H9 (cell line): Measurements from ENCODE around the gene COL3A1. TPM values are rescaled to one million over a fixed set of nuclear protein-coding genes. Genes with fewer than 3 reads are reported as not detected.

Experiments used
- DNase-seq: peaks from one replicate; pipeline ENCODE4 v3.0.0-alpha.2; 2017
- H2AFZ ChIP-seq: one replicate; pipeline ENCODE4 v1.6.1; 2013; ENCODE audit warnings: mild to moderate bottlenecking, low read length, control low read depth, moderate library complexity
- H2AK5ac ChIP-seq: 2 replicates; pipeline ENCODE4 v1.6.1; 2013; ENCODE audit warnings: low read length, control low read depth, mixed read lengths; ENCODE audit not compliant: insufficient read length
- H2BK120ac ChIP-seq: one replicate; pipeline ENCODE4 v1.6.1; 2013; ENCODE audit warnings: low read depth, mild to moderate bottlenecking, low read length, control low read depth, inconsistent platforms; ENCODE audit not compliant: poor library complexity, severe bottlenecking
- H2BK12ac ChIP-seq: 2 replicates; pipeline ENCODE4 v1.6.1; 2013; ENCODE audit warnings: low read length, control low read depth, mixed read lengths, low read depth; ENCODE audit not compliant: insufficient read length
- H2BK15ac ChIP-seq: 2 replicates; pipeline ENCODE4 v1.6.1; 2013; ENCODE audit warnings: low read depth, low read length, control low read depth
- H2BK20ac ChIP-seq: one replicate; pipeline ENCODE4 v1.6.1; 2013; ENCODE audit warnings: low read depth, mild to moderate bottlenecking, low read length, control low read depth, inconsistent platforms; ENCODE audit not compliant: poor library complexity, severe bottlenecking
- H2BK5ac ChIP-seq: 2 replicates; pipeline ENCODE4 v1.6.1; 2013; ENCODE audit warnings: low read length, control low read depth, mixed read lengths; ENCODE audit not compliant: insufficient read length
- H3K14ac ChIP-seq: 2 replicates; pipeline ENCODE4 v1.6.1; 2013; ENCODE audit warnings: low read length, control low read depth; ENCODE audit not compliant: insufficient read depth
- H3K18ac ChIP-seq: 2 replicates; pipeline ENCODE4 v1.6.1; 2013; ENCODE audit warnings: low read depth, mild to moderate bottlenecking, mixed read lengths, low read length, control low read depth; ENCODE audit not compliant: insufficient read length
- H3K23ac ChIP-seq: 2 replicates; pipeline ENCODE4 v1.6.1; 2013; ENCODE audit warnings: low read length, control low read depth, mixed read lengths, low read depth; ENCODE audit not compliant: insufficient read length
- H3K23me2 ChIP-seq: 2 replicates; pipeline ENCODE4 v1.6.1; 2013; ENCODE audit warnings: low read depth, mild to moderate bottlenecking, mixed read lengths, low read length, control low read depth; ENCODE audit not compliant: insufficient read length, poor library complexity, severe bottlenecking
- H3K27ac ChIP-seq: 2 replicates; pipeline ENCODE4 v1.5.1; 2013; ENCODE audit warnings: low read length, control low read depth, mixed read lengths, low read depth; ENCODE audit not compliant: insufficient read length
- H3K27me3 ChIP-seq: 2 replicates; pipeline ENCODE4 v1.6.1; 2013; ENCODE audit warnings: low read length, control low read depth, inconsistent platforms; ENCODE audit not compliant: insufficient read depth
- H3K4ac ChIP-seq: 2 replicates; pipeline ENCODE4 v1.6.1; 2013; ENCODE audit warnings: low read depth, mild to moderate bottlenecking, control low read depth, inconsistent platforms, low read length, moderate library complexity
- H3K4me1 ChIP-seq: 2 replicates; pipeline ENCODE4 v1.6.1; 2013; ENCODE audit warnings: low read length, control low read depth, inconsistent platforms; ENCODE audit not compliant: insufficient read depth
- H3K4me2 ChIP-seq: 2 replicates; pipeline ENCODE4 v1.6.1; 2013; ENCODE audit warnings: low read length, control low read depth, mixed read lengths; ENCODE audit not compliant: insufficient read length, insufficient read depth
- H3K56ac ChIP-seq: 2 replicates; pipeline ENCODE4 v1.6.1; 2013; ENCODE audit warnings: low read depth, mild to moderate bottlenecking, mixed read lengths, low read length, control low read depth; ENCODE audit not compliant: insufficient read length
- H3K79me1 ChIP-seq: 2 replicates; pipeline ENCODE4 v1.6.1; 2013; ENCODE audit warnings: low read depth, mild to moderate bottlenecking, moderate library complexity, low read length, control low read depth, inconsistent platforms; ENCODE audit not compliant: insufficient read depth, poor library complexity, severe bottlenecking
- H3K79me2 ChIP-seq: 2 replicates; pipeline ENCODE4 v1.6.1; 2013; ENCODE audit warnings: low read length, control low read depth, inconsistent platforms; ENCODE audit not compliant: insufficient read depth
- H3K9ac ChIP-seq: 2 replicates; pipeline ENCODE4 v1.6.1; 2013; ENCODE audit warnings: low read length, control low read depth, mixed read lengths; ENCODE audit not compliant: insufficient read length; ENCODE audit errors: extremely low read depth
- H3K9me3 ChIP-seq: one replicate; pipeline ENCODE4 v1.6.1; 2013; ENCODE audit warnings: low read depth, low read length, inconsistent platforms; ENCODE audit not compliant: control insufficient read depth
- H3T11ph ChIP-seq: one replicate; pipeline ENCODE4 v1.6.1; 2013; ENCODE audit warnings: mild to moderate bottlenecking, low read length, control low read depth, inconsistent platforms
- H4K20me1 ChIP-seq: one replicate; pipeline ENCODE4 v1.6.1; 2013; ENCODE audit not compliant: control insufficient read depth, insufficient read length, insufficient read depth
- H4K5ac ChIP-seq: 2 replicates; pipeline ENCODE4 v1.6.1; 2013; ENCODE audit warnings: low read depth, mild to moderate bottlenecking, mixed read lengths, low read length, control low read depth; ENCODE audit not compliant: insufficient read length
- H4K8ac ChIP-seq: replicated peaks from 2 replicates; pipeline ENCODE4 v1.6.1; 2013; ENCODE audit warnings: low read length, control low read depth, mixed read lengths, low read depth; ENCODE audit not compliant: insufficient read length
- H4K91ac ChIP-seq: 2 replicates; pipeline ENCODE4 v1.6.1; 2013; ENCODE audit warnings: low read depth, mild to moderate bottlenecking, moderate library complexity, mixed read lengths, low read length, control low read depth; ENCODE audit not compliant: insufficient read length
- H3K27ac Mint-ChIP-seq, 3 experiments: 2 replicates in 2 of 3; 3 replicates in 1 of 3; pipeline ENCODE4 v1.8.0; 2020 to 2021; ENCODE audit warnings: mixed read lengths in 3 of 3, mild to moderate bottlenecking in 1 of 3, moderate library complexity in 1 of 3
- H3K27me3 Mint-ChIP-seq: 2 replicates; pipeline ENCODE4 v1.8.0; 2021; ENCODE audit warnings: low read depth, mild to moderate bottlenecking, moderate library complexity, mixed read lengths
- H3K36me3 Mint-ChIP-seq, 3 experiments: 2 replicates in 2 of 3; 3 replicates in 1 of 3; pipeline ENCODE4 v1.8.0; 2020 to 2021; ENCODE audit warnings: low read depth in 3 of 3, mixed read lengths in 3 of 3; ENCODE audit not compliant: insufficient read depth in 1 of 3
- H3K4me1 Mint-ChIP-seq, 2 experiments: 2 replicates each; pipeline ENCODE4 v1.8.0; 2020; ENCODE audit warnings: mixed read lengths in 2 of 2
- H3K4me3 Mint-ChIP-seq, 2 experiments: 2 replicates in 1 of 2; 3 replicates in 1 of 2; pipeline ENCODE4 v1.8.0; 2020 to 2021; ENCODE audit warnings: mild to moderate bottlenecking in 2 of 2, mixed read lengths in 2 of 2, moderate library complexity in 1 of 2
- H3K9me3 Mint-ChIP-seq, 2 experiments: 2 replicates in 1 of 2; 3 replicates in 1 of 2; pipeline ENCODE4 v1.8.0; 2020; ENCODE audit warnings: mild to moderate bottlenecking in 2 of 2, mixed read lengths in 2 of 2, moderate library complexity in 1 of 2
- CTCF ChIP-seq: fragments of 200-600 bp; sonication (generic); conservative IDR thresholded peaks from 3 replicates; pipeline ENCODE4 v1.8.0; 2021; ENCODE audit warnings: antibody characterized with exemption, mild to moderate bottlenecking
- WGBS: extraction: QIAGEN DNeasy Blood & Tissue Kit; methylation state at CpG from one replicate; pipeline ENCODE4 v1.1.7; 2013; ENCODE audit warnings: missing lambda C conversion rate, low lambda C conversion rate, mixed read lengths; ENCODE audit not compliant: insufficient read length; ENCODE audit errors: extremely low coverage; 5-methylcytosine and 5-hydroxymethylcytosine counted together
- total RNA-seq: library from RNA; stranded (reverse); gene quantifications from 2 replicates; pipeline ENCODE4 v1.2.1, GENCODE V29; 2021

COL3A1 gene
- total RNA-seq, 1 experiment from 2014 or later: not detected

- no CpG with 5 or more reads among the region's 3 CpGs for WGBS
- H4K91ac ChIP-seq: no peak overlapping the region
- no peak overlapping the region for H3T11ph ChIP-seq
- no peak overlapping the region for H3K18ac ChIP-seq
- no peak overlapping the region for H2BK20ac ChIP-seq
- H3K79me1 ChIP-seq: no peaks in the 10 kb centered on the region
- no peak overlapping the region for H4K5ac ChIP-seq
- no peak overlapping the region for H2BK12ac ChIP-seq
- no peaks in the 10 kb centered on the region for H3K79me2 ChIP-seq
- H2BK15ac ChIP-seq: no peak overlapping the region
- no peak overlapping the region for H3K9ac ChIP-seq
- Mint-ChIP-seq H3K9me3 (no peaks in the 10 kb centered on the region), H3K4me3 (no peak overlapping the region), H3K36me3 (no peaks in the 10 kb centered on the region), H3K27ac (no peak overlapping the region), H3K4me1 (peaks cover 0 to 5% of the 10 kb centered on the region in 2 experiments; a peak in 3 of 4 replicates), H3K27me3 (no peaks in the 10 kb centered on the region)
- H3K23me2 ChIP-seq: no peaks in the 10 kb centered on the region
- no peaks in the 10 kb centered on the region for H3K9me3 ChIP-seq
- H2AFZ ChIP-seq: peak overlapping the region; percentile 98
- no peaks in the 10 kb centered on the region for H3K27me3 ChIP-seq
- TF ChIP-seq CTCF: peak; percentile 84
- H2AK5ac ChIP-seq: no peak overlapping the region
- H3K14ac ChIP-seq: no peak overlapping the region
- H3K56ac ChIP-seq: no peak overlapping the region
- no peak overlapping the region for H3K4me2 ChIP-seq
- no peak overlapping the region for H2BK5ac ChIP-seq
- H4K8ac ChIP-seq: no peak overlapping the region
- H3K4me1 ChIP-seq: no peaks in the 10 kb centered on the region
- no peak overlapping the region for H3K27ac ChIP-seq
- no peak overlapping the region for H3K4ac ChIP-seq
- peak; percentile 36 for DNase-seq
- no peaks in the 10 kb centered on the region for H4K20me1 ChIP-seq
- no peak overlapping the region for H3K23ac ChIP-seq
- H2BK120ac ChIP-seq: no peak overlapping the region
Observed at GRCh38 chr2:189024901-189025618, 50.9 kb downstream of the COL3A1 start.
